HL-60 (cell line): ENCODE data around the gene IZUMO4.
"Not testable (repeated sequence)": the region's sequence is repeated elsewhere in the genome, so short reads cannot be mapped to it uniquely, and the experiment has no call there.

Source experiments
- DNase-seq, 2 experiments: peaks; one replicate each; pipeline ENCODE4 v3.0.0-alpha.2; 2010 to 2020; ENCODE audit warnings: low read depth in 1 of 2, low spot score in 1 of 2
- H3K27ac ChIP-seq: fragments of 250-450 bp; sonication (Bioruptor Pico); replicated peaks from 2 replicates; pipeline ENCODE4 v1.5.1; 2020; ENCODE audit warnings: mild to moderate bottlenecking, moderate library complexity
- H3K27me3 ChIP-seq: fragments of 250-450 bp; sonication (Bioruptor Pico); 2 replicates; pipeline ENCODE4 v1.5.1; 2021; ENCODE audit warnings: mild to moderate bottlenecking, moderate library complexity; ENCODE audit not compliant: insufficient read depth, poor library complexity, severe bottlenecking
- H3K4me3 ChIP-seq: replicated peaks from 2 replicates; pipeline ENCODE4 v1.5.1; 2011; ENCODE audit warnings: mild to moderate bottlenecking, control low read depth, low read length; ENCODE audit not compliant: insufficient read depth
- GABPA ChIP-seq: IDR thresholded peaks from 2 replicates; pipeline ENCODE4 v1.6.1; 2012; ENCODE audit warnings: low read depth
- POLR2AphosphoS5 ChIP-seq: IDR thresholded peaks from 2 replicates; pipeline ENCODE4 v1.6.1; 2012; ENCODE audit warnings: low read depth
- SPI1 ChIP-seq: IDR thresholded peaks from 2 replicates; pipeline ENCODE4 v1.6.1; 2012; ENCODE audit warnings: low read depth, mild to moderate bottlenecking, borderline replicate concordance
- TF ChIP-seq, protein P1 (sequence below): IDR thresholded peaks from 2 replicates; pipeline ENCODE4 v1.6.1; 2012; ENCODE audit warnings: low read depth; ENCODE audit not compliant: insufficient replicate concordance
- TF ChIP-seq, protein P2 (sequence below): IDR thresholded peaks from one replicate; pipeline ENCODE4 v1.5.1; 2011; ENCODE audit warnings: low read length, control low read depth, inconsistent platforms; ENCODE audit not compliant: insufficient read depth

The IZUMO4 gene

DNA sequence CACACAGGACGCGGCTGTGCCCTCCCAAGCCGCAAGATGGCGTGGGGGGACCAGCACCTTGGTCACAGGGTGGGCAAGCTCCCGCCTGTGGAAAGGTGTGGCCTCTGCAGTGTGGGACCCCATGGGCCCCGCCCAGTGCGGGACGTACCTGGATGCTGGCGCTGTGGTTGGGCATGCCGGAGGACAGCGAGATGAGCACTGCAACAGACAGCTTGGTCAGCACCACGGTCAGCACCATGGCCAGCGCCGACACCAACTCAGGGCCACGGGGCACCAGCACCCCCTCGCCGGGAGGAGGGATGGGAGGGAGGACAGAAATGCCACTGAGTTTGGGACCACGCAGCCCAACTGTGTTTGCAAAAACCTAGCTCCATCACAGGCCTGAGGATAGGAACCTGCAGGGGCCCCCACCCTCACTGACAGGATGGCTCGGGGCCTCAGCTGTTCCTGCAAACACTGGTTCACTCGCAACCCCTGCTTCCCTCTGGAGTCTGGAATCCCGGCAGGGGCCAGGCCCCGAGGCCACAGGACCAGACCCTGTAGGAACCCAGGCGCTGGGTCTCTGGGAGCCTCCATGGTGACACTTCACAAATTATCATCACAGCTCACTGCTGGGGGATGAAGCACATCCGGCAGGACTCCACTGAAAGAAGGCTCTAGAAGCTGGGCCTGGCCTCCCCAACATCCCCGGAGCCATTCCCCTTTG lies 27.1 kb downstream of the IZUMO4 start:
- DNase-seq, result no peak
- TF ChIP-seq, protein P1, sequence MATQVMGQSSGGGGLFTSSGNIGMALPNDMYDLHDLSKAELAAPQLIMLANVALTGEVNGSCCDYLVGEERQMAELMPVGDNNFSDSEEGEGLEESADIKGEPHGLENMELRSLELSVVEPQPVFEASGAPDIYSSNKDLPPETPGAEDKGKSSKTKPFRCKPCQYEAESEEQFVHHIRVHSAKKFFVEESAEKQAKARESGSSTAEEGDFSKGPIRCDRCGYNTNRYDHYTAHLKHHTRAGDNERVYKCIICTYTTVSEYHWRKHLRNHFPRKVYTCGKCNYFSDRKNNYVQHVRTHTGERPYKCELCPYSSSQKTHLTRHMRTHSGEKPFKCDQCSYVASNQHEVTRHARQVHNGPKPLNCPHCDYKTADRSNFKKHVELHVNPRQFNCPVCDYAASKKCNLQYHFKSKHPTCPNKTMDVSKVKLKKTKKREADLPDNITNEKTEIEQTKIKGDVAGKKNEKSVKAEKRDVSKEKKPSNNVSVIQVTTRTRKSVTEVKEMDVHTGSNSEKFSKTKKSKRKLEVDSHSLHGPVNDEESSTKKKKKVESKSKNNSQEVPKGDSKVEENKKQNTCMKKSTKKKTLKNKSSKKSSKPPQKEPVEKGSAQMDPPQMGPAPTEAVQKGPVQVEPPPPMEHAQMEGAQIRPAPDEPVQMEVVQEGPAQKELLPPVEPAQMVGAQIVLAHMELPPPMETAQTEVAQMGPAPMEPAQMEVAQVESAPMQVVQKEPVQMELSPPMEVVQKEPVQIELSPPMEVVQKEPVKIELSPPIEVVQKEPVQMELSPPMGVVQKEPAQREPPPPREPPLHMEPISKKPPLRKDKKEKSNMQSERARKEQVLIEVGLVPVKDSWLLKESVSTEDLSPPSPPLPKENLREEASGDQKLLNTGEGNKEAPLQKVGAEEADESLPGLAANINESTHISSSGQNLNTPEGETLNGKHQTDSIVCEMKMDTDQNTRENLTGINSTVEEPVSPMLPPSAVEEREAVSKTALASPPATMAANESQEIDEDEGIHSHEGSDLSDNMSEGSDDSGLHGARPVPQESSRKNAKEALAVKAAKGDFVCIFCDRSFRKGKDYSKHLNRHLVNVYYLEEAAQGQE, result peak; percentile 95
- TF ChIP-seq POLR2AphosphoS5, result peak; percentile 12; the same call in 1 of the 2 replicates
- no peak for TF ChIP-seq SPI1
- TF ChIP-seq, protein P2, sequence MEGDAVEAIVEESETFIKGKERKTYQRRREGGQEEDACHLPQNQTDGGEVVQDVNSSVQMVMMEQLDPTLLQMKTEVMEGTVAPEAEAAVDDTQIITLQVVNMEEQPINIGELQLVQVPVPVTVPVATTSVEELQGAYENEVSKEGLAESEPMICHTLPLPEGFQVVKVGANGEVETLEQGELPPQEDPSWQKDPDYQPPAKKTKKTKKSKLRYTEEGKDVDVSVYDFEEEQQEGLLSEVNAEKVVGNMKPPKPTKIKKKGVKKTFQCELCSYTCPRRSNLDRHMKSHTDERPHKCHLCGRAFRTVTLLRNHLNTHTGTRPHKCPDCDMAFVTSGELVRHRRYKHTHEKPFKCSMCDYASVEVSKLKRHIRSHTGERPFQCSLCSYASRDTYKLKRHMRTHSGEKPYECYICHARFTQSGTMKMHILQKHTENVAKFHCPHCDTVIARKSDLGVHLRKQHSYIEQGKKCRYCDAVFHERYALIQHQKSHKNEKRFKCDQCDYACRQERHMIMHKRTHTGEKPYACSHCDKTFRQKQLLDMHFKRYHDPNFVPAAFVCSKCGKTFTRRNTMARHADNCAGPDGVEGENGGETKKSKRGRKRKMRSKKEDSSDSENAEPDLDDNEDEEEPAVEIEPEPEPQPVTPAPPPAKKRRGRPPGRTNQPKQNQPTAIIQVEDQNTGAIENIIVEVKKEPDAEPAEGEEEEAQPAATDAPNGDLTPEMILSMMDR, result no peak
- no peak for TF ChIP-seq GABPA
- no peaks in the 10 kb centered on the region for H3K27me3 ChIP-seq
- H3K27ac ChIP-seq, result no peak overlapping the region
- no peak overlapping the region for H3K4me3 ChIP-seq

DNA sequence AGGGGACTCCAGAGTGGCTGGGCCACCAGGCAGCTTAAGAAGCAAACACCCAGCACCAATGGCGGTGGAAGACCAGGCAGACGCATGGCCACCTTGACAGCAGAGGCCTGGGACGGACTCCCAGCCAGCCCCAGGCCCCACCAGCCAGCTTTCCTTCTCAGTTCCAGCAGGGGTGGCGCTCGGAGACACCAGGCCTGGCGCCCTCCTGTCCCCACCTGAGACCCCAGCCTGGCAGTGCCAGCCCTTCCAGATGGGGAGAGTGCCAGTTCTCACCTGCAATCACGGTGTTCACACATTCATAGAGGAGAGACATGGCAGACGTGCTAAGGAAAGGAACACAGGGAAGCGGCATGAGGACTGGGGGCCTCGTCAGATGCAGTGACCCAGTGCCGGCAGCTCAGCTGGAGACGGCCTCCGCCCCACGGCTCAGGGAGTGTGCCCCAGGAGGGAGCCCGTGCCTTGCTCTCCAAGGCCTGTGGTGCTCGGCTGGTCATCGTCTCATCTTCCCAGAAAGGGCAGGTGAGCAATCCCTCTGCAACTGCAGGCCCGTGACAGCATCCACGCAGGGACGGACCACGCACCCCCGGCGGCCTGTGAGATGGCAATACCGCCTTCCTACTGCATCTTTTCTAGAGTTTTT lies 30.3 kb downstream of the IZUMO4 start:
- Histone ChIP-seq H3K27me3 (no peaks in the 10 kb centered on the region), H3K27ac (no peak overlapping the region), H3K4me3 (no peak overlapping the region)
- DNase-seq, result no peak
- TF ChIP-seq, protein P2, result no peak

DNA sequence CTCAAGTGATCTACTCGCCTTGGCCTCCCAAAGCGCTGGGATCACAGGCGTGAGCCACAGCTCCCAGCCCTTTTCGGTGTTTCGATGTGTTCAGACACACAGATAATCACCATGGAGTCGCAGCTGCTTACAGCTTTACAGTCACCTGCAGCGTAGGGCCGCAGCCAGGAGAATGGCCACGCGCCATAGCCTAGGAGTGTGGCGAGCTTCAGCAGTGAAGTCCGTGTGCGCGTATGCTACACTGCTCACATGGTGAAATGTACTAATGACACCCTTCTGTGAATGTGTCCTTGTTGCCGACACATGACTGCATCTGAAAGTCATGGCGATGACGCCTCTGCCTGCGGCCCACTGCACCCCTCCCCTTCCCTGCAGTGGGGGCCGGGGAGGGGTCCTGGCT lies 31.0 kb downstream of the IZUMO4 start:
- no peak for DNase-seq
- no peak overlapping the region for H3K4me3 ChIP-seq

DNA sequence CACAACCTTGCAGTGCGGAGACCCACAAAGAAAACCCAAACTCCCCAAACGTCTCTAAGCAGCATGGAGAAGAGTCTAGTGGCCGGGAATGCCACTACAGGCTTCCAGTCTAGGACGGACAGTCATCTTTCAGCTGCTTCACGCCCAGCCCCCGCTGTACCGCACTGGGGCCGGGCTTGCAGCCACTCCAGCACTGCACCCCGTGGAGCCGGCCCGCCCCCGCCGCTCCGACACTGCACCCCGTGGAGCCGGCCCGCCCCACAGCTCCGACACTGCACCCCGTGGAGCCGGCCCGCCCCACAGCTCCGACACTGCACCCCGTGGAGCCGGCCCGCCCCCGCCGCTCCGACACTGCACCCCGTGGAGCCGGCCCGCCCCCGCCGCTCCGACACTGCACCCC lies 31.5 kb downstream of the IZUMO4 start:
- not testable (repeated sequence) for DNase-seq, H3K27ac ChIP-seq, H3K4me3 ChIP-seq, H3K27me3 ChIP-seq

More for the DNA sequence above, 31.0 kb downstream of the IZUMO4 start:
- Histone ChIP-seq H3K27me3 (no peaks in the 10 kb centered on the region), H3K27ac (no peak overlapping the region)
- TF ChIP-seq, protein P1, result no peak

DNA sequence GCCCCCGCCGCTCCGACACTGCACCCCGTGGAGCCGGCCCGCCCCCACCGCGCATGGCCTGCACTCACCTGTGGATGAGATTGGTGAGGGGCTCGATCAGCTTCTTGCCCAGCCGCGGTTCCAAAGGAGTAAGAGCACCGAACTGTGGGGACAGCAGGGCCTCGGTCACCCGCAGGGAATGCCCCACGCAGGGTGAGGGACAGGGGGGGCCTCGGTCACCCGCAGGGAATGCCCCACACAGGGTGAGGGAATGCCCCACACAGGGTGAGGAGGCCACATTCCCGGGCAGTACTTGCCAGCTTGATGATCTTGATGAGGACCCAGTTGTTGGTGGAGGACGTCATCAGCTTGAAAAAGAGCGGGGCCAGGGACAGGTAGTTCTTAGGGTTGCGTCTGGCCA lies 32.3 kb downstream of the IZUMO4 start:
- no peak overlapping the region for H3K27ac ChIP-seq

More for the DNA sequence above, 32.3 kb downstream of the IZUMO4 start:
- H3K27me3 ChIP-seq, result no peaks in the 10 kb centered on the region
- no peak overlapping the region for H3K4me3 ChIP-seq
- no peak for DNase-seq
- TF ChIP-seq, protein P1, result no peak
- TF ChIP-seq, protein P2, result no peak
- TF ChIP-seq SPI1 (no peak), GABPA (no peak)
